Measurements from ENCODE around the gene PPM1A.
A peak's percentile ranks its signal among the peaks of the same experiment; 100 is the strongest.

Gene PPM1A

DNA sequence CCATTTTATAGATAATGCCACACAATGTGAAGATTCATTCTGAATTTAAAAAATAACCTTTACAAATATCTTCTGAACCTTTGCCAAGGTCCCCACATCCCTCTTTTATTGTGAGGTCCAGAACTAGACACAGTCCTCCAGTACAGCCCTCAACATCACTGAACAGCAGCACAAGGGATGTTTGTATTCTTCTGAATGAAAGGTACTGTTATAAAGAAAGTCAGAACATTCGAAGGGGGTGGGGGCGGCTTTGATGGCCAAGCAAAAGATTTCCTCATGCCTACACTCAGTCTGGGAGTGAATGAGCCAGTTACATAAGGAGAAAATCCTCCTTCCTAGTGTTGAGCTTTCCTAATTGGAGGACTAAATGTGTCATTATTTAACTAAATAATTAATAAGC is 77.3 kb downstream of the PPM1A start:
- no peak for DNase-seq

DNA sequence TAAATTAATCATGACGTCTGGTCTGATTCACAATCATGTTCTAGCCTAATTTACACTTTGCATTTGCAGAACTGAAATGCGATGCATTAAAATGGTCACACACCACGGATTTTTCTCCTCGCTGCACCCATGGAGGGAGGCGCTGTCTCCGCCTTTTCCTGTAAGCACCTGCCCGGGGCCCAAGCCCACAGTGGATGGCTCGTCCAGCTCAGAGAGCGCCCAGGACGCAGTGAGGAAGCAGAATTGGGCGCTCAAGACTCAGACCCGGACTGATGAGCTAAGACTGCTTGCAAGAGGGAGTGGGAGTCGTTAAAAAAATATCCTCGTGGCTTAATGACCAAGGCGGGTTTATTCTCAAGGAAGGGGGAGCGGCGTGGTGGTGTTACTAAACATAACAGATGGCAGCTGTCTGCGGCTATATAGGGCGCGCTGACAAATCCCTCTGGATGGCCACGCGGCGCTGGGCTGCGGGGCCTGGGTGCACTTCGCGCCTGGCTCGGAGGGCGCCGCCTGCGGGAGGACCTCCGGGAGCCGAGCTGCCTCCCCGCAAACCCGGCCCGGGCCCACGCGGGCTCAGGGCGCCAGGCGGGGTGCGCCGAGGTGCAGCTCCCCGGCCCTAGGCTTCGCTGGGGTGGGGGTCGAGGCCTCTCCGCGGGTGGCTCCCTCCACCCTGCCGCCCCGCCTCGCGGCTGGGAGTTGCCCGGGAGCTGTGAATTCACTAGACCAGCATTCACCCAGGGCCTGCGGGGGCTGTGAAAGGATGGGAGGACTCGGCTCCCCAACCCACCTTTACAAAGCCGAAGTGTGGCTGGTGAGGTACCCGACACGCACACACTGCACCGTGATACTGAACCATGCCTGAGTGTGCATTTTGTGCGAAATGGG is 78.7 kb downstream of the PPM1A start:
- DNase-seq = no peak

DNA sequence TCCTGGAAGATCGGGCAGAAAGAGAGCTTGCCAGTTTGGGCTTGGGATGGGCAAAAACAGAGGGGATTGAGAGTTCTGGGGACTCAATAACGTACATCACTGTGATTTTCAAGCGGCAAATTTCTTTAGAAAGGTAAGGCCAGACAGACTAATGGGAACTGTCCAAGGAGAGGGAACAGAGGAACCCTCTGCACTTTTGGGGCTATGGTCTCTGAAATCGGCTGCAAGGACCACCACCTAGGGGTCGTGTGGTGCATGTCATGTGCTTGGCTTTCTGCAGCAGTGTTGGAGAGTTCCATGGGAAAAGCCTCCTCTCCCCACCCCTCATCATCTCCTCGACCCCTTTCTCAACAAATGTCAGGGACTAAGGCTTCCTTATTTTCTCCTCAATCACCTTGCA is 79.6 kb downstream of the PPM1A start:
- no peak for DNase-seq

DNA sequence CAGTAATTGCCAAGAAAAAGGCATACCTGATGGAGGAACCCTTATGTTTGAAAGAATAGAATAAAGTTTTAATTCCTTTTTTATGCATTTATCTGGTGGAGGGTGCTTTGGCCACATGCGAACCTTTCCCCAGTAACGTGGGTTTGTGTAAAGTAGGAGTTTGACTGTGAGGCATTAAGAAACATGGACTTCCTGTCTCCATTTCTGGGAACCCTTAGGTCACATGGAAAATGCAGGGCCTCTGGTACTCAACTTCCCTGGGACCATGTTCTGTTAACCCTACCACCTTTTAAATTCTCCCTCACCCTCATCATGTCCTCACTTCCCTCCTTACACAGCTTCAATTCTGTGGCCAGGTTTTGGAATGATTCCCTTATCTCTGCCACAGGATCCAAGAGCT is 80.3 kb downstream of the PPM1A start:
- no peak for DNase-seq

DNA sequence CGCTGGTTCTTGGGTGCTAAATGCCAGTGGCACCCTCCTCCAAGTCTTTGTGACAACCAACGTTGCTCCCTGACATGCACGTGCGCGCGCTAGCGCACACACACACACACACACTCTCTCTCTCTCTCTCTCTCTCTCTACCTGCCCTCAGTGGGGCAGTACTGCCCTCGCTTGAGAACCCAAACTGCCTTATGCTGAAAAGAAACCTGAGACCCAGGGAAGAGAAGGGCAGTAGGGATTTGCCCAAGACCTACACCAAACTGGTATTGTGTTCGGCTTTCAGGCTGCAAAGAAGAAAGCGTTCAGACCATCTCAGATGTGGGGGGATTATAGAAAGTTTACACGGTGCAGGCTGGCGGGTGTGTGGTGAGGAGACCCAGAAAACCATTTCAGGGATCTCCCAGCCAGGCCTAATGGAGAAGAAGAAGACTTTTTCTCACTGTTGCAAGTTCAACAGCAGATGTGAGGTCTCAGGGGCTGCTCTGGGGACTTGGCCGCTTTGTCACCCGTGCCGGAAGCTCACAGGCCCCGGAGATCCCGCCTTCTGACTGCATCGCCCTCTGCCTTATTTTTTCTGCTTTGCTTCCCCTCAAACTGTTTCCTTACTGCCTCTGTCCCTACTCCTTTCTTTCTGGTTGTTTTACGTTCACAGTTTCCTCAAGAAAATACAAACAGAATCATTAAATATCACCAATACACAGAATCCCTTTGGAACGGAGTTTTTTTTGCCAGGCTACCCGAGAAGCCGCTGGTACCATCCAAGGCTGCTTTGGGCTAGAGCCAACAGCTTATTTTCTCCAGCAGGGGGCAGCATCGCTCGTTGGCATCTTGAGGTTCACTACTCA is 82.4 kb downstream of the PPM1A start:
- peak; percentile 78 for DNase-seq

DNA sequence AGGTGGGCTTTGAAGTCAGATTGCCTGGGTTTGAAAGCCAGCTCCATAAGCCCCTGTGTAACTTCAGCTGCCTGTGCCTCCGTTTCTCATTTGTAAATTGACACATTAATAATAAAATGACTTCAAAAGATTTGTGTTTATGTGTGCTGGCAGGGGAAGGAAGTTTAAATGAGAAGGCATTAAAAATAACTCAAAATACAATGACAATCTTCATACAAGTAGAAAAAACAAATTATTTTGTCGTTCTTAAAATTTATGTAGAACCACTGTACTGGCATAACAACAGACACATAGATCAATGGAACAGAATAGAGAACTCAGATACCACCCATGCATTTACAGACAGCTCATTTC is 83.0 kb downstream of the PPM1A start:
- no peak for DNase-seq

DNA sequence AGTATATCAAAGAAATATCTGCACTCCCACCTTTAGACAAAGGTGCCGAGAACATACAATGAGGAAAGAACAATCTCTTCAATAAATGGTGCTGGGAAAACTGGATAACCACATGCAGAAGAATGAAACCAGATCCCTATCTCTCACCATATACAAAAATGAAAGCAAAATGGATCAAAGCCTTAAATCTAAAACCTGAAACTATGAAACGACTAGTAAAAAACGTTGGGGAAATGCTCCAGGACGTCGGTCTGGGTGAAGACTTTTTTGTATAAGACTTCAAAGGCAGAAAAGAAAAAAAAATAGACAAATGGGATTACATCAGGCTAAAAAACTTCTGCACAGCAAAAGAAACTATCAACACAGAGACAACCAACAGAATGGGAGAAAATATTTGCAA is 83.8 kb downstream of the PPM1A start:
- DNase-seq = no peak

DNA sequence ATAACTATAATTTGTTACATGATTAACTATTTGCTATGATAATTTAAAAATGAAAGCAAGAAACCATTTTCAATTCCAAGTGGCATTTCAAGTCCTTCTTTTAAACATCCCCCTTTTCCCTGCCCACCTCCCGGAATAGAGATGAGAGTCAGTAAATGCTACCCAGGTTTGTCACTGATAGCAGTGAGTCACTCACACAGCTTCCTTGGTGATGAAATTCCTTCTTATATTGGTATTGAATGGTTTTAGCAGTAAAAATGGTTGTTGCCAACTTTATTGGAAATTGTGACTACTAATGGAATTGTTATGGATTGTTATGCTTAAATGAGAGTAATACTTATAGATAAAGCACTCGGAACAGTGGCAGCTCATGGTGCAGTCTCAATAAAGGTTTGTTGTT is 90.5 kb downstream of the PPM1A start:
- no peak for DNase-seq

DNA sequence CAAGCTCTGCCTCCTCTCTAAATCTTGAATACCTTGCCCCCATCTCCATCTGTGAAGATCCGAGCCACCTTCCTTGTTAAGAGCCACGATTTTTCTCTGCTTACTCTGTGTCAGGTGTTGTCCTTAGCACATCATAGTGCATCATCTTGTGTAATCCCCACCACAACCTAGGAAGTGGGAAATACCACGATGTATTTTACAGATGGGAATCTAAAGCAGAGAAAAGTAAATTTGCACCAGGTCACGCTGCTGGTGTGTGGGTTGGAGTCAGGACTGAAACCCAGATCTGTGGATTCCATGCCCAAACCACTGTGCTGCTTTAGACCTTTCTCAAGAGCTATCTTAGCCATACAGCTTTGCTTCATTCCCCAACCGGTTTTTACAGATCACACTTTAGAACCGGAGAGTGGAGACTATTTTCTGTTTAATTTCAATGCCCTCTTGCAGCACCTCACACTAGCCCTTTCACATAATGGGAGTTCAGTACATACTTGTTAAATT is 94.6 kb downstream of the PPM1A start:
- DNase-seq = no peak

DNA sequence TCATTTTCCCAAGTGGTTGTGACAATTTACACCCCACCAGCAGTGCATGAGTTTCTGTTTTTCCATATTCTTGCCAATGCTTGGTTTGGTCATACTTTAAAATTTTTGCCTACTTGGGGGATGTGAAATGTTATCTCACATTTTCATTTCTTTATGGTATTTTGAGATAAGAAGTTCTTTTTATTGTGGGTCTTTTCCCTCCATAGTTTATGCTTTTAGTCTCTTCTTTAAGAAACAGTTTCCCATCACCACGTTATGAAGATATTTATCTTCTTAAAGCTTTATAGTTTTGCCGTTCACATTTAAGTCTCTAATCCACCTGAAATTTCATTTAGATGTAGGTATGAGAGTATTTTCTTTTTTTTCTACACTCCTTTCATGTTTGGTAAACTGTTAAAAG is 95.7 kb downstream of the PPM1A start:
- no peak for DNase-seq

DNA sequence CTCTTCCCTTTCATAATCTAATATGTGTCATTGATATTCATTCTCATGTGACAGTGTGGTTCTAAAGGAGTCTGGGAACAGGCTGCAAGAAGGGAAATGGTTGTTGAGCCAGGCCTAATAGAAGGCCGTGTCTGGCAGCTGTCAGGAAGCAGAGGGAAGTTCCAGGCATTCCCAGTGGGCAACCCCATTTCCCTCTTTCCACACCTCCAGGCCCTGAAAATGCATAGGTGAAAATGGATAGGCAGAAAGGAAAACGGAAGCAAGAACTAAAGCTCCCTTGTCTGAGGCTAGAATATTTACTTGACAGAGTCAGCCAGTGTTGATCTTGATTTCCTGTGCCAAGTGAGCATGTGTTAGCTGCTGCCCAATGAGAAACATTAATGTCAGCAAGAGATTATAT is 97.7 kb downstream of the PPM1A start:
- DNase-seq = no peak

DNA sequence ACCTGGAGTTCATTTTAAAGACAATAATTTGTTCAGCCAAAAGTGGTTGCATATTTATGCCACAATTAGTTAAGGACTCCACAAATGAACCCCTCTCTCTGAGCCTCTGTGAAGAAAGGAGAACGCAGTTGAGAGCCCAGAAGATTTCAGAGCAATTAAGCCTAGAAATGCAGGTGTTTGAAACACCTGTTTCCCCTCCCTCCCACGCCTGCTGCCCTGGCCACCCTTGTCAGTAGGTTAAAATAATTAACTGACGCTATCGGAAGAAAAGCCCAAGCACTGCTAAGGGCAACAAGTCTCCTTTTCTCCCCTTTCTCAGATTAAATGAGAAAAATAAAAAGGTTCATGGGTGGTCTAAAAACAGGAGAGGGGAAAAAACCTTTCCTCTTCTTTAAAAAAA is 99.2 kb downstream of the PPM1A start:
- DNase-seq = no peak
